ENCODE measurements around the gene ATP6V1B1. TPM values are rescaled to one million over a fixed set of nuclear protein-coding genes. Genes with fewer than 3 reads are reported as not detected.

ATP6V1B1 gene
- total and polyA plus RNA-seq, 2 experiments from 2014 or later, result not detected

DNA sequence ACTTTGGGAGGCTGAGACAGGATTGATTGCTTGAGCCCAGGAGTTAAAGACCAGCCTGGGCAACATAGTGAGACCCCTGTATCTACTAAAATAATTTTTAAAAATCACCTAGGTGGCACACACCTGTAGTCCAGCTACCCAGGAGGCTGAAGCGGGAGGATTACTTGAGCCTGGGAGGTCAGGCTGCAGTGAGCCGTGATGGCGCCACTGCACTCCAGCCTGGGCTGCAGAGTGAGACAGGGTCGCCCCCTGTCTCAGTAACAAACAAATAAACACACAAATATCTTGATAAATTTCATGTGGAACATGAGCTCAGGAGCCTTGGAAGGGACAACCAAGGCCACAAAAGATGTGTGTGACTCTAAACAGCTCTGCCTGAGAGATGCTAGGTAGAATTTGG is 31.0 kb downstream of the ATP6V1B1 start:
- H3K4me1 Mint-ChIP-seq, result peaks cover 4% of the 10 kb centered on the region
- no peak overlapping the region for H3K4me3 Mint-ChIP-seq
- no peak for DNase-seq (ENCODE audit: low spot score)
- no peaks in the 10 kb centered on the region for H3K9me3 Mint-ChIP-seq
- Histone ChIP-seq H4K20me1 (replicated peaks; ENCODE audit: insufficient read depth) (no peaks in the 10 kb centered on the region), H3K27me3 (ENCODE audit: insufficient read depth) (peaks cover 68% of the 10 kb centered on the region), H3K4me1 (ENCODE audit: insufficient read depth) (peaks cover 4% of the 10 kb centered on the region; the same call in 1 of the 2 replicates), H3K27ac (ENCODE audit: low read depth) (no peak overlapping the region), H3K9me2 (ENCODE audit: insufficient read depth) (no peaks in the 10 kb centered on the region), H3F3A (replicated peaks; ENCODE audit: low read depth) (no peaks in the 10 kb centered on the region), H3K79me2 (replicated peaks; ENCODE audit: insufficient read depth) (no peaks in the 10 kb centered on the region), H3K36me3 (ENCODE audit: insufficient read depth) (no peaks in the 10 kb centered on the region), H3K4me2 (no peak overlapping the region), H3K4me3 (no peak overlapping the region), H2AFZ (no peak overlapping the region)
- no peak overlapping the region for H3K27ac Mint-ChIP-seq
- no peaks in the 10 kb centered on the region for H3K36me3 Mint-ChIP-seq (ENCODE audit: low read depth)
- TF ChIP-seq, protein P1, sequence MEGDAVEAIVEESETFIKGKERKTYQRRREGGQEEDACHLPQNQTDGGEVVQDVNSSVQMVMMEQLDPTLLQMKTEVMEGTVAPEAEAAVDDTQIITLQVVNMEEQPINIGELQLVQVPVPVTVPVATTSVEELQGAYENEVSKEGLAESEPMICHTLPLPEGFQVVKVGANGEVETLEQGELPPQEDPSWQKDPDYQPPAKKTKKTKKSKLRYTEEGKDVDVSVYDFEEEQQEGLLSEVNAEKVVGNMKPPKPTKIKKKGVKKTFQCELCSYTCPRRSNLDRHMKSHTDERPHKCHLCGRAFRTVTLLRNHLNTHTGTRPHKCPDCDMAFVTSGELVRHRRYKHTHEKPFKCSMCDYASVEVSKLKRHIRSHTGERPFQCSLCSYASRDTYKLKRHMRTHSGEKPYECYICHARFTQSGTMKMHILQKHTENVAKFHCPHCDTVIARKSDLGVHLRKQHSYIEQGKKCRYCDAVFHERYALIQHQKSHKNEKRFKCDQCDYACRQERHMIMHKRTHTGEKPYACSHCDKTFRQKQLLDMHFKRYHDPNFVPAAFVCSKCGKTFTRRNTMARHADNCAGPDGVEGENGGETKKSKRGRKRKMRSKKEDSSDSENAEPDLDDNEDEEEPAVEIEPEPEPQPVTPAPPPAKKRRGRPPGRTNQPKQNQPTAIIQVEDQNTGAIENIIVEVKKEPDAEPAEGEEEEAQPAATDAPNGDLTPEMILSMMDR (conservative IDR thresholded peaks at IDR 0.05; ENCODE audit: low read depth in 2 of 2), result peak in 1 of 2 experiments; percentile 28; a peak in 1 of 4 replicates
- no peak for TF ChIP-seq CREB1 (CRISPR knock-in tag; IDR thresholded peaks at IDR 0.05; ENCODE audit: low read depth)
- no peak for ATAC-seq
- H3K27me3 Mint-ChIP-seq (ENCODE audit: insufficient read depth, low read depth, poor library complexity), result peaks cover 46% of the 10 kb centered on the region

DNA sequence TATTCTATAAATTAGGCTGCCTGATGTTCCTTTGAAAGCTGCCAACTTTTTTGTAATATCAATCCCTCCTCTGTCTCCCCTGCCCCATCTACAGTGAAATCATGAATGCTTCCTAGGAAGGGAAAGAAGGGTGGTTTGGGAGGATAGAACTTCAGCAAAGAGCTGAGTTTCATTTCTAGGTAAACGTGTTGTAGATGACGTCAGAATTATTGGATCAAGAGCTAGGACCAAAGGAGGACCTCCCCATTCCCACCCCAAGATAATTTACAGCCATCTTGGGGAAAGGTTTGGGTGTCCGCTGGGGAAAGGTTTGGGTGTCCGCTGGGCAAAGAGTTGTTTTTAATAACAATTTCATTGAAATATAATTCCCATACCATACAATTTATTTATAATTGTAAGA is 31.5 kb downstream of the ATP6V1B1 start:
- no peak overlapping the region for H3K4me2 ChIP-seq
- H3K4me3 ChIP-seq, result no peak overlapping the region
- H3K36me3 Mint-ChIP-seq (ENCODE audit: low read depth), result no peaks in the 10 kb centered on the region
- no peak overlapping the region for H3K27ac Mint-ChIP-seq
- no peak overlapping the region for H2AFZ ChIP-seq
- H3K27ac ChIP-seq (ENCODE audit: low read depth), result no peak overlapping the region
- H3K36me3 ChIP-seq (ENCODE audit: insufficient read depth), result no peaks in the 10 kb centered on the region
- peaks cover 69% of the 10 kb centered on the region for H3K27me3 ChIP-seq (ENCODE audit: insufficient read depth)
- no peaks in the 10 kb centered on the region for H3F3A ChIP-seq (replicated peaks; ENCODE audit: low read depth)
- H3K4me1 ChIP-seq (ENCODE audit: insufficient read depth), result peaks cover 4% of the 10 kb centered on the region; the same call in 1 of the 2 replicates
- no peaks in the 10 kb centered on the region for H3K79me2 ChIP-seq (replicated peaks; ENCODE audit: insufficient read depth)
- no peak overlapping the region for H3K4me3 Mint-ChIP-seq
- H3K9me2 ChIP-seq (ENCODE audit: insufficient read depth), result no peaks in the 10 kb centered on the region
- peaks cover 44% of the 10 kb centered on the region for H3K27me3 Mint-ChIP-seq (ENCODE audit: insufficient read depth, low read depth, poor library complexity)
- no peaks in the 10 kb centered on the region for H3K9me3 Mint-ChIP-seq
- DNase-seq (ENCODE audit: low spot score) (no peak), ATAC-seq (no peak)
- no peaks in the 10 kb centered on the region for H4K20me1 ChIP-seq (replicated peaks; ENCODE audit: insufficient read depth)
- H3K4me1 Mint-ChIP-seq, result peaks cover 4% of the 10 kb centered on the region
- TF ChIP-seq, protein P1 (conservative IDR thresholded peaks at IDR 0.05; ENCODE audit: low read depth in 2 of 2), result no peak
- TF ChIP-seq CREB1 (CRISPR knock-in tag; IDR thresholded peaks at IDR 0.05; ENCODE audit: low read depth) (no peak), POLR2AphosphoS5 (IDR thresholded peaks at IDR 0.05; ENCODE audit: low read depth) (no peak), NANOG (IDR thresholded peaks at IDR 0.05; ENCODE audit: borderline replicate concordance) (no peak), STAT1 (IDR thresholded peaks at IDR 0.05; ENCODE audit: unreplicated experiment) (no peak), EZH2phosphoT487 (IDR thresholded peaks at IDR 0.05; ENCODE audit: unreplicated experiment) (no peak)
- TF ChIP-seq, protein P2, sequence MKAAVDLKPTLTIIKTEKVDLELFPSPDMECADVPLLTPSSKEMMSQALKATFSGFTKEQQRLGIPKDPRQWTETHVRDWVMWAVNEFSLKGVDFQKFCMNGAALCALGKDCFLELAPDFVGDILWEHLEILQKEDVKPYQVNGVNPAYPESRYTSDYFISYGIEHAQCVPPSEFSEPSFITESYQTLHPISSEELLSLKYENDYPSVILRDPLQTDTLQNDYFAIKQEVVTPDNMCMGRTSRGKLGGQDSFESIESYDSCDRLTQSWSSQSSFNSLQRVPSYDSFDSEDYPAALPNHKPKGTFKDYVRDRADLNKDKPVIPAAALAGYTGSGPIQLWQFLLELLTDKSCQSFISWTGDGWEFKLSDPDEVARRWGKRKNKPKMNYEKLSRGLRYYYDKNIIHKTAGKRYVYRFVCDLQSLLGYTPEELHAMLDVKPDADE (IDR thresholded peaks at IDR 0.05), result no peak
- TF ChIP-seq, protein P3, sequence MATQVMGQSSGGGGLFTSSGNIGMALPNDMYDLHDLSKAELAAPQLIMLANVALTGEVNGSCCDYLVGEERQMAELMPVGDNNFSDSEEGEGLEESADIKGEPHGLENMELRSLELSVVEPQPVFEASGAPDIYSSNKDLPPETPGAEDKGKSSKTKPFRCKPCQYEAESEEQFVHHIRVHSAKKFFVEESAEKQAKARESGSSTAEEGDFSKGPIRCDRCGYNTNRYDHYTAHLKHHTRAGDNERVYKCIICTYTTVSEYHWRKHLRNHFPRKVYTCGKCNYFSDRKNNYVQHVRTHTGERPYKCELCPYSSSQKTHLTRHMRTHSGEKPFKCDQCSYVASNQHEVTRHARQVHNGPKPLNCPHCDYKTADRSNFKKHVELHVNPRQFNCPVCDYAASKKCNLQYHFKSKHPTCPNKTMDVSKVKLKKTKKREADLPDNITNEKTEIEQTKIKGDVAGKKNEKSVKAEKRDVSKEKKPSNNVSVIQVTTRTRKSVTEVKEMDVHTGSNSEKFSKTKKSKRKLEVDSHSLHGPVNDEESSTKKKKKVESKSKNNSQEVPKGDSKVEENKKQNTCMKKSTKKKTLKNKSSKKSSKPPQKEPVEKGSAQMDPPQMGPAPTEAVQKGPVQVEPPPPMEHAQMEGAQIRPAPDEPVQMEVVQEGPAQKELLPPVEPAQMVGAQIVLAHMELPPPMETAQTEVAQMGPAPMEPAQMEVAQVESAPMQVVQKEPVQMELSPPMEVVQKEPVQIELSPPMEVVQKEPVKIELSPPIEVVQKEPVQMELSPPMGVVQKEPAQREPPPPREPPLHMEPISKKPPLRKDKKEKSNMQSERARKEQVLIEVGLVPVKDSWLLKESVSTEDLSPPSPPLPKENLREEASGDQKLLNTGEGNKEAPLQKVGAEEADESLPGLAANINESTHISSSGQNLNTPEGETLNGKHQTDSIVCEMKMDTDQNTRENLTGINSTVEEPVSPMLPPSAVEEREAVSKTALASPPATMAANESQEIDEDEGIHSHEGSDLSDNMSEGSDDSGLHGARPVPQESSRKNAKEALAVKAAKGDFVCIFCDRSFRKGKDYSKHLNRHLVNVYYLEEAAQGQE (IDR thresholded peaks at IDR 0.05; ENCODE audit: unreplicated experiment), result no peak
